ENCODE measurements around the gene PLXDC2. TPM values are rescaled to one million over a fixed set of nuclear protein-coding genes. Genes with fewer than 3 reads are reported as not detected.
"Not testable (repeated sequence)": the region's sequence is repeated elsewhere in the genome, so short reads cannot be mapped to it uniquely, and the experiment has no call there.

PLXDC2 gene
- polyA plus RNA-seq, 4 donors = 29.1 to 165 (median 39.9) TPM

- DNase-seq (ENCODE audit: low read depth in 4 of 4, low spot score in 3 of 4) = no peak
Observed at GRCh38 chr10:19967981-19968380, 151.7 kb downstream of the PLXDC2 start.

- no peak for DNase-seq (ENCODE audit: low read depth in 4 of 4, low spot score in 3 of 4)
Observed at GRCh38 chr10:19968745-19969144, 152.5 kb downstream of the PLXDC2 start.

DNA sequence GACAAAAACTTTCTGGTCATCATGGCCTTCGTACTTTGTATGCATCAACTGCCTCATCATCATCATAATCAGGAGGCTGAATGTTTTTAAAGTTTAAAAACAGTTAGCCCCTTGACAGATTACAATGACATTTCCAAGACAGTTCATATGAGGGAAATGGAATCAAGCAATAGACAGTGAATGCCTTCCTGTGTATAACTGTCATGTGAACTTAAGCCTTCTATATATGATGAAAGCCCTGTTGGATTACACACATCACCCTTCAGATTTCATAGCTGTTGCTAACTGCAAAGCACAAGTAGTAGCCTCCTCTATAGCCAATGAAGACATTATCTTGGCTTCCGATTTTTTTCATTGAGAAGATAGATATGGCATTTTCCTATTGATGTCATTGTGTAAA is 154.0 kb downstream of the PLXDC2 start:
- no peak for DNase-seq (ENCODE audit: low read depth in 4 of 4, low spot score in 3 of 4)

DNA sequence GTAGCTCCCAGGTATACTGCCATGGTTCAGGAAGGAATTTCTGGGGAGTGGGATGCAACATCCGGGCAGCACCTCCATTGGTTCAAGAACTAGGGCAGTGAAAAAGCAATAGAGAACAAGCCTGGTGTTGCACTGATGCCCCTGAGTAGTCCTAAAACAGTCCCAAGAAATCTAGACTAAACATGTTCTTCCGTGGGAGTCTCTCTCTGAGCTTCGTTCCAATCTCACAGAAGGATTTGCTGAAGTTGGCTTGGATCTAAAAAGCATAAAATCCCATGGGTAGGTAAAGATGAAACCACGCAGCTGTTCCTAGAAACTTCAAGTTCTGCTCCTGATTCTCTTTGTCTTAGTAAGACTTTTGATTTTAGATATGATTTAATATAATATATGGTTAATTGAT is 154.5 kb downstream of the PLXDC2 start:
- DNase-seq (ENCODE audit: low read depth in 4 of 4, low spot score in 3 of 4) = no peak

DNA sequence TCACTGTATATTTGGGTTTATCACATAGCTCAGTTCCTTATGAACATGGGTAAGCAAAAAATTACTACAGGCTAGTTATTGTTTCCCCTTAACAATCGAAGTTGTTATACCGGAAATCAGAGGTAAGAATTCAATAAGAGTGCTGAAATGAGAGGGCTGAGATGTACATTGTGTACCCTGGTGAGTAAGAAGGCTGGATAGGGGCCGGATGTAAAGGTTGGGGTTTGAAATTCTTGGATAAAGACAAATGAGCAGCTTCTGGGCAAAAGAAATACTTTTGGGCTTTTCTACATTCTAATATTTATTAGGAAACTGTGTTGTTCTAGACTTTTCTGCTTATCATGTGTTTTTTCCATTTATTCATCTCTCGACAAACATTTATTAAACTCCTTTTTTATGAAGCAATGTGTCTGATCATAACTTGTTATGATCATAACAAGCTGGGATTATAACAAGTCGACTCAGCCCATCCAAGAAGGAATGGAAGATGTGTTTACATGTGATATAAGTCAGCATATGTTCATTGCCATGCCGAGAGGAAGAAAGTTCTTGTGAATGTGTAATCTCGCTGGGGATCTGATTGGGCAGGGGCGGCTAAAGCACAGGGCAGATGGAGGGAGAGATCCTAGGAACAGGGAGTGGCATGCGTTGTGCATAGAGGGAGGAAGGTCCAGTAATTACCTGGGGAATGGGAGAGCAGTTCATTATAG is 155.3 kb downstream of the PLXDC2 start:
- DNase-seq (ENCODE audit: low read depth in 4 of 4, low spot score in 3 of 4) = no peak

DNA sequence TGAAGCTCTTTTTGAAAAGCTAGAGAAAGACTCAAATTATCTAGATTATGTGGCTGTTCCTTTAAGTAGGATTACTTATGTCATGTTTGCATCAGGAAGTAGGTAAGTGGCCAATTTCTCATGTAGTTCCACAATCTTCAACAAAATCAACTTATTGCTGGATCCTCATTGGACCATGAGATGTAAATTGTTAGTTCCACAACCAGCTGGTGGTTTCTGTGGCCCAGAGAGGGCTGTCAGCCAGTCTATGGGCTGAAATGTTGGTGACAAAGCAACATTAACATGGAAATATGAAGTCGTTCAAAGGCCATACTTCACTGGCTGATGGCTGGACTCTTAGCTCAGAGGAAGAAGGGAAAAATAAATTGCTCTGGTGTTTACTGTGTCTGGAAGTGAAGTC is 157.9 kb downstream of the PLXDC2 start:
- no peak for DNase-seq (ENCODE audit: low read depth in 4 of 4, low spot score in 3 of 4)

DNA sequence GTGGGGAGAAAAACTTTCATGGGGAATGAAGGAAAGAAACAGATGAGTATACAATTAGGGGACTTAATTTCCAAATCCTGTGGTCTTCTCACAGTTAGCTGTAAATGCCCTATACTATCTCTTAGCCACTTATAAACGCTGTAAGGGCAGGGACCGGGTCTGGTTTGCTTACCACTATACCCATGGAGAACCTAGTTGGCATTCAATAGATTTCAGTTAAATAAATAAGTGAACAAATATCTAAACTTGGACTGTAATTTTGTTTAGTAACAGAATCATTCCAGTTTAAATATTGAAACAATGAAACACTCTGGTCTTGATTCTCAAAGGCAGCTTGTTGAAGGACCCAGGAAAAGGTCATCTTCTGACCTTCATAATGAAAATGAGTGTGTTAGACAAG is 158.3 kb downstream of the PLXDC2 start:
- DNase-seq (ENCODE audit: low read depth in 4 of 4, low spot score in 3 of 4) = no peak

DNA sequence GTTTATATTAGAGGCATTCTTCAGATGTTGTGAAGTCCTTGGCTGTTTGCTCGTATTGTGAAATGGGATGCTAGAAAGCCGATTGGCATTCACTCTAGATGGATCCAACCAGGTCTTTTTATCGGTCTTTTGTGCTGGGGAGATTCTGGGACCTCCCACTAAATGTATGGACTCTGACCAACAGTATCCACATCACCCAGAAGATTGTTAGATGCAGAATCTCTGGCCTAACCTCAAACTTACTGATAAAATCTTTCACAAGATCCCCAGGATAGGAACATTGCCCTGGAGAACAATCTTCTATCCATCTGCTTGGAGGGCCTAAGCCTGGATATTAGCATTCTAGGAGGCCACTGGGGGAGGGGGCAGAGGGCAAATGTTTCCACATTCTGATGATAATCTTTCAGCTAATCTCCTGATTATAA is 160.9 kb downstream of the PLXDC2 start:
- no peak for DNase-seq (ENCODE audit: low read depth in 4 of 4, low spot score in 3 of 4)

DNA sequence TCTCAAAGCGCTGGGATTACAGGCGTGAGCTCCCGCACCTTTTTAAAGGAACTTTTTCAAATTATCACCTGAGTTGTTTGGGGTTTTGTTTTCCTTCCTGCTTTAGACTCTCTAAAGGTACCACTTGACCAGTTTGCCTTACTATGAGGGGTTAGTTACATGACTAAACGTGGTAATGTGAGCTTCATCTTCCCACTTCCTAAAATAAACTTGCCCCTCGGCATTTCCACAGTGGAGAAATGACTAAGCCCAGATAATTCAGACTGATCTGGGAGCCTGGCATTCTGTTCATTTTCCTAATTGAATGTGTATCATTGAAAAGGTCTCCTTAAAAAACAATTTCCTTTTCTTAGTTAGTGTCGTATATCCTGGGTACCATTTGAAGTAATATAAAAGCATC is 163.4 kb downstream of the PLXDC2 start:
- DNase-seq (ENCODE audit: low read depth in 4 of 4, low spot score in 3 of 4) = no peak

GRCh38 chr10:19983880-19984565 is 167.8 kb downstream of the PLXDC2 start:
- DNase-seq (ENCODE audit: low read depth in 4 of 4, low spot score in 3 of 4) = no peak

- no peak for DNase-seq (ENCODE audit: low read depth in 4 of 4, low spot score in 3 of 4)
Observed at GRCh38 chr10:19985745-19986144, 169.5 kb downstream of the PLXDC2 start.

DNA sequence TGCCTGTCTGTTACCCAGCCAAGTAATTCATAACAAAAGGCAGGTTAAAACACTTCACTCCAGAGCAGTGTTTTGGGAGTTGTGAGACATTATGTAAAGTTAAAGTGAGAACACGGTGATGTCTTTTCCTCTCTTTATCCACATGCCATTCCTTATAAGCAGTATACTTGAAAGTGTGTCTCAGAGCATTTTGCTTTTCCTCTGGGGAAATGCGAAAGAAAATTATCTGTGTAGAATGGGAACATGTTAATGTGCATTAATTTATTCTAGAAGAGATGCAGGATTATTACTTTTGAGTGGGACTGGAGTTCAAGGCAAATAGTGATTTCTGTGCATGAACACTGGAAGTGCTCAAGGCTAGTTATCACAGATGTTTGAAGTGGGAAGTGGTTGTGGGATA is 170.4 kb downstream of the PLXDC2 start:
- DNase-seq (ENCODE audit: low read depth in 4 of 4, low spot score in 3 of 4) = no peak

- no peak for DNase-seq (ENCODE audit: low read depth in 4 of 4, low spot score in 3 of 4)
Observed at GRCh38 chr10:19987931-19988330, 171.7 kb downstream of the PLXDC2 start.

- DNase-seq (ENCODE audit: low read depth in 4 of 4, low spot score in 3 of 4) = no peak
Observed at GRCh38 chr10:19993714-19994315, 177.6 kb downstream of the PLXDC2 start.

DNA sequence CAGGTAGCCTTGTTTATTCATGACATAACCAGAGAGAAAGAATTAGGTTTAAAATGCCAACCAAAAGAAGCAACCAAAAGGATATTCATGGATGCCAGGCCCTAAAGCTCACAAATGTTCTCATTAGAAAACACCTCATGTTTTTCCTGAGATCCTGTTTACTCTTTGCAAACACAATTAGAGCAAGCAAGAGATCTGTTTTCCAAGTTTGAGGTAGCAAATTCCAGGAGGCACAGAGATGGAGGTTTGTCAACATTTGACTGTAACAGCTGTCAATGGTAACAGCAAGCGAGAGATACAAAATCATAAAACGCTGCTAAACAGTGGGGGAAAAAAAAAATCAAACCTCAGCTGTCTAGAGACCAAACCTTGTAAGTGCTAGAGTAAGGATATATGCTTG is 182.2 kb downstream of the PLXDC2 start:
- no peak for DNase-seq (ENCODE audit: low read depth in 4 of 4, low spot score in 3 of 4)

DNA sequence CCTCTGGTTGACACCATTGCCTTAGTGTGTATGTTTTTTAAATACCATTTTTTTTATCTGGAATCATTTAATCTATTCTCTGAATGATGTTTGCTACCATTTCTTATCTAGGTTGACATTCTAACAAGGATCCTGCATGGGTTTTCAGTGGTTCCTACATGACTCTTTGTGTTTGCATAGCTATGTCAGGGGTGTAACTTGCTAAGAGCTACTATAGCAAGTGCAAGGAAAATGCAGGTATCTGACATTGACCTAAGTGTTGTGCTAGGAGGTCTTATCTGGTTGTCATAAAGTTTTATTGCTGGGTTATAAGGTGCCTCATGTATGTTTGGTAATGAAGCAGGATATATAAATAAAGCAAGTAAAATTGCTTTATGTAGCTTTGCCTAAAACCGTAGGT is 183.2 kb downstream of the PLXDC2 start:
- no peak for DNase-seq (ENCODE audit: low read depth in 4 of 4, low spot score in 3 of 4)

- DNase-seq (ENCODE audit: low read depth in 4 of 4, low spot score in 3 of 4) = not testable (repeated sequence)
Observed at GRCh38 chr10:20002026-20002425, 185.8 kb downstream of the PLXDC2 start.

GRCh38 chr10:20002657-20003056 is 186.4 kb downstream of the PLXDC2 start:
- no peak for DNase-seq (ENCODE audit: low read depth in 4 of 4, low spot score in 3 of 4)

DNA sequence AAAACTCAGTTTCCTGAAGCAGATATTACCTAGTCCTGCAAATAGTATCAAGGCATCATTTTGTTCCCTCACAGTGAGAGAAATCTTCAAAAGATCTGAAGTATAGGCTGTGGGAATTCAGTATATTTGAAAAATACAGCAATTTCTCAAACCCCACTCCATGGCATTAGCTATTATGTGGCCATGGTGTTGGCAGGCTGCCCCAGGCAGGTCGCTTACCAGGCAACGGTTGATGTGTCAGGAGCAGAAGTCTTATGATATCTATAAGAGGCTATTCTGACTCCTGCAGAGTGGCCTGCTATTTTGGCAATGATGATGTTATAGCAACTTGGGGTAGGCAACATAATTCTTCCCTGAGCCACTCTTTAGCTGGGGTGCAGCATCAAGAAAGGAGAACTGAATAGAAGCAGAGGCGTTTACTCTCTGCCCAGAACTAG is 187.9 kb downstream of the PLXDC2 start:
- no peak for DNase-seq (ENCODE audit: low read depth in 4 of 4, low spot score in 3 of 4)

GRCh38 chr10:20005638-20006037 is 189.4 kb downstream of the PLXDC2 start:
- no peak for DNase-seq (ENCODE audit: low read depth in 4 of 4, low spot score in 3 of 4)

DNA sequence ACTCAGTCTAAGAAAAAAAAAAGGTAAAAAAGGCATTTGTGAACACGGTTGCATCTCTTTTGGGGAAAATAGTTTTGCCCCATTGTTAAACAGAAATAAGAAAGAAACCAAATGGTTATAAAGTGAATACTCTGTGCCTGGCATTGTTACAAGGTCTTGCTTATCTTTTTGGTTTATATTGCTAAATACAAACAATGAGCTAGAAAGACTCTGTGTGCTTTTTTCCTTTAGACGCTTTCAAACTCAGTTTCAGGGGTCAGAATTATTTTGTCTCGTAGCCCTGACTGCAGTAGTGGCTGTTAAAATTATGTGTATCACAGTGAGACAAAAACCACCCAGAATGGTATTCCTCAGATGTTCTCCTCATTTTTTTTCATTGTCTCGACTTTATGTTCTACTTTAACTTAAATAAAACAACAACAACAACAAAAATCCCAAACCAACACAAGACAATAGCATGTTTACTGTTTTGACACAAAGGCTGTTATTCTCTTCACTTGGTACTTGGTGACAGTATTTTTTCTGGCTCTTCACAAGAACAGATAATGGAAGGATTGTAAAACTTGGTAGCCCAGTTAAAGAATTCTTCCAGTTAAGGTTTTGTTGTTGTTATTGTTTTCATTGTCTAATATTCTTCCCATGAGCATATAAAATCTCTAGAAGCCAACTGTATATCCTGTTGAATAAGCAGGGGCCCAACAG is 190.1 kb downstream of the PLXDC2 start:
- no peak for DNase-seq (ENCODE audit: low read depth in 4 of 4, low spot score in 3 of 4)
